GM12865 (cell line): ENCODE measurements around the gene RET.

Experiments used
- DNase-seq: peaks from one replicate; pipeline ENCODE4 v3.0.0; 2010; ENCODE audit warnings: low read depth
- H3K4me3 ChIP-seq: 2 replicates; pipeline ENCODE4 v1.5.1; 2011; ENCODE audit warnings: mild to moderate bottlenecking, low read depth, low read length, control low read depth
- CTCF ChIP-seq: IDR thresholded peaks from 2 replicates; pipeline ENCODE4 v1.5.1; 2011; ENCODE audit warnings: low read length, control low read depth, low read depth, inconsistent platforms; ENCODE audit not compliant: insufficient read depth; ENCODE audit errors: missing control alignments

Gene RET

GRCh38 chr10:43068136-43068395 lies 8.8 kb upstream of the RET start:
- DNase-seq: no peak
- no peak for TF ChIP-seq CTCF
- no peak overlapping the region for H3K4me3 ChIP-seq

- H3K4me3 ChIP-seq: no peak overlapping the region
- no peak for DNase-seq
- no peak for TF ChIP-seq CTCF
These were observed 8.2 kb upstream of the RET start for GRCh38 chr10:43068471-43069210.

GRCh38 chr10:43069211-43069515 lies 7.7 kb upstream of the RET start:
- no peak for DNase-seq
- no peak for TF ChIP-seq CTCF

GRCh38 chr10:43069579-43069978 lies 7.3 kb upstream of the RET start:
- H3K4me3 ChIP-seq: no peak overlapping the region
- no peak for DNase-seq
- no peak for TF ChIP-seq CTCF

More at GRCh38 chr10:43069211-43069515, 7.7 kb upstream of the RET start:
- H3K4me3 ChIP-seq: no peak overlapping the region

- no peak for DNase-seq
- no peak for TF ChIP-seq CTCF
- H3K4me3 ChIP-seq: no peak overlapping the region
These were observed 6.5 kb upstream of the RET start for GRCh38 chr10:43070121-43071085.

- no peak for TF ChIP-seq CTCF
- no peak overlapping the region for H3K4me3 ChIP-seq
- no peak for DNase-seq
These were observed 4.8 kb upstream of the RET start for GRCh38 chr10:43071865-43072650.
